ENCODE measurements around the gene EEF1AKMT3.

Gene EEF1AKMT3

GRCh38 chr12:57766464-57767304 lies 5.7 kb upstream of the EEF1AKMT3 start, which contains the start of gene CYP27B1:
CYP27B1 (minus strand) TSS chr12:57767078; CDS start chr12:57767041, 37 bp downstream.
- H3K4me1 ChIP-seq (ENCODE audit: insufficient read depth, low read length, severe bottlenecking): peaks cover 28% of the 10 kb centered on the region
- peaks cover 35% of the 10 kb centered on the region for H3K36me3 ChIP-seq (ENCODE audit: insufficient read depth, low read length)
- H3K4me2 ChIP-seq (ENCODE audit: low read length): no peak within 1 kb of the TSS
- H3K9me2 ChIP-seq (ENCODE audit: low read depth, low read length): no peaks in the 10 kb centered on the region
- no peak for TF ChIP-seq EZH2 (IDR thresholded peaks at IDR 0.05; ENCODE audit: borderline replicate concordance, low read length)
- no peak for TF ChIP-seq CTCF (IDR thresholded peaks at IDR 0.05; ENCODE audit: low read length)
- H2AFZ ChIP-seq (ENCODE audit: low read length): no peak within 1 kb of the TSS
- H4K20me1 ChIP-seq (ENCODE audit: insufficient read depth, low read length): no peaks in the 10 kb centered on the region
- H3F3A ChIP-seq (ENCODE audit: insufficient read depth, low read length): no peaks in the 10 kb centered on the region
- no peaks in the 10 kb centered on the region for H3K9me3 ChIP-seq (ENCODE audit: low read length)
- no peak within 1 kb of the TSS for H3K9ac ChIP-seq (ENCODE audit: low read length)
- no peak within 1 kb of the TSS for H3K27ac ChIP-seq (ENCODE audit: low read depth, low read length, poor library complexity, severe bottlenecking)
- H3K27me3 ChIP-seq (ENCODE audit: insufficient read depth, low read length): peaks cover 24% of the 10 kb centered on the region
- H3K4me3 ChIP-seq (ENCODE audit: low read depth, low read length, poor library complexity, severe bottlenecking): no peak within 1 kb of the TSS
- H3K79me2 ChIP-seq (ENCODE audit: insufficient read depth, low read length): no peaks in the 10 kb centered on the region

- Histone ChIP-seq H3K4me2 (ENCODE audit: low read length) (no peak overlapping the region), H3K4me3 (ENCODE audit: low read depth, low read length, poor library complexity, severe bottlenecking) (no peak overlapping the region), H3F3A (ENCODE audit: insufficient read depth, low read length) (no peaks in the 10 kb centered on the region), H3K4me1 (ENCODE audit: insufficient read depth, low read length, severe bottlenecking) (peaks cover 30% of the 10 kb centered on the region), H2AFZ (ENCODE audit: low read length) (no peak overlapping the region), H3K9me3 (ENCODE audit: low read length) (no peaks in the 10 kb centered on the region), H4K20me1 (ENCODE audit: insufficient read depth, low read length) (no peaks in the 10 kb centered on the region), H3K9ac (ENCODE audit: low read length) (no peak overlapping the region), H3K9me2 (ENCODE audit: low read depth, low read length) (no peaks in the 10 kb centered on the region), H3K79me2 (ENCODE audit: insufficient read depth, low read length) (no peaks in the 10 kb centered on the region), H3K27ac (ENCODE audit: low read depth, low read length, poor library complexity, severe bottlenecking) (no peak overlapping the region), H3K27me3 (ENCODE audit: insufficient read depth, low read length) (peaks cover 24% of the 10 kb centered on the region), H3K36me3 (ENCODE audit: insufficient read depth, low read length) (peaks cover 35% of the 10 kb centered on the region)
- TF ChIP-seq CTCF (IDR thresholded peaks at IDR 0.05; ENCODE audit: low read length) (no peak), EZH2 (IDR thresholded peaks at IDR 0.05; ENCODE audit: borderline replicate concordance, low read length) (no peak)
Measured at GRCh38 chr12:57767305-57767698, 5.1 kb upstream of the EEF1AKMT3 start.

- Histone ChIP-seq H3K27ac (ENCODE audit: low read depth, low read length, poor library complexity, severe bottlenecking) (no peak overlapping the region), H3K4me1 (ENCODE audit: insufficient read depth, low read length, severe bottlenecking) (peaks cover 36% of the 10 kb centered on the region), H2AFZ (ENCODE audit: low read length) (no peak overlapping the region), H3K9ac (ENCODE audit: low read length) (no peak overlapping the region), H3K79me2 (ENCODE audit: insufficient read depth, low read length) (no peaks in the 10 kb centered on the region), H3K9me2 (ENCODE audit: low read depth, low read length) (no peaks in the 10 kb centered on the region), H3K9me3 (ENCODE audit: low read length) (no peaks in the 10 kb centered on the region), H3K36me3 (ENCODE audit: insufficient read depth, low read length) (peaks cover 35% of the 10 kb centered on the region), H3K4me2 (ENCODE audit: low read length) (no peak overlapping the region), H4K20me1 (ENCODE audit: insufficient read depth, low read length) (no peaks in the 10 kb centered on the region), H3K4me3 (ENCODE audit: low read depth, low read length, poor library complexity, severe bottlenecking) (no peak overlapping the region), H3F3A (ENCODE audit: insufficient read depth, low read length) (no peaks in the 10 kb centered on the region), H3K27me3 (ENCODE audit: insufficient read depth, low read length) (peaks cover 24% of the 10 kb centered on the region)
- TF ChIP-seq EZH2 (IDR thresholded peaks at IDR 0.05; ENCODE audit: borderline replicate concordance, low read length): no peak
- TF ChIP-seq CTCF (IDR thresholded peaks at IDR 0.05; ENCODE audit: low read length): no peak
Measured at GRCh38 chr12:57767876-57768275, 4.5 kb upstream of the EEF1AKMT3 start.

Data from OCI-LY1 (cell line).